Retinal pigment epithelial cell (primary cell): ENCODE measurements around the gene U2AF2.

Source experiments
- DNase-seq: peaks from one replicate; pipeline ENCODE4 v3.0.0-alpha.2; 2010; ENCODE audit warnings: low read depth
- H3K4me3 ChIP-seq: 2 replicates; pipeline ENCODE4 v1.5.1; 2011; ENCODE audit warnings: mild to moderate bottlenecking, low read length, control low read depth, moderate library complexity
- TF ChIP-seq, protein P1 (sequence below): conservative IDR thresholded peaks from 2 replicates; pipeline ENCODE4 v1.5.1; 2011; ENCODE audit warnings: low read depth, low read length, control low read depth, inconsistent platforms

Gene U2AF2

DNA sequence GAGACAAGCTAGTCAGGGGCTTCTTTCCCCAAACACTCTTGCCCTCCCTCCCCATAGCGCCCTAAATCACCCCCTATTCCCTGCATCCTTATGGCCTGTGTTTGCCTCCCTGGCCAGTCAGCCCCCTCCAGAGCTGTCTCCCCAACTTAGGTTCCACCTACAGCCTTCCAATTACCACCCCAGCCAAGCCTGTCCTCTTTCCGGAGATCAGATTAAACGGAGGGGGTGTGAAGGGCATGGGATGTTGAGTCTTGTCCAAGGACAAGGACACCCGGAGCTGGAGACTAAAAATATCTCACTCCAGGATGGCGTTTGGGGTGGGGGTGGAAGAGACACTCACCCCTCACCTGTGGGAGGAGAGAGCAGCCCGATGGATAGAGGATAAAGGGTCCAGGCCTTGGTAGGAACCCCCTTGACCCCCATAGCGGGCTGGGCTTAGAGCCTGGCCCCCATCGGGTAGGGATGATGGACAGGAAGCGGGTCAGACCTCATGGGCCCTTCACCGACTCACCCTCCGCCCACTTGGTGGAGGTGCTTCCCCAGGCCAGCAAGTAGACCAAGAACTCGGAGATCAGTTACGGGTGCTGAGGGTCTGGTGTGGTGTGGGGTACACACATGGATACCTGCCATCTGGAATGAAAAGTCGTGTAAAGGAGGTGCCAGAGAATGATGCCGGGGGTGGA is 43.4 kb upstream of the U2AF2 start:
- H3K4me3 ChIP-seq, result no peak overlapping the region
- TF ChIP-seq, protein P1, sequence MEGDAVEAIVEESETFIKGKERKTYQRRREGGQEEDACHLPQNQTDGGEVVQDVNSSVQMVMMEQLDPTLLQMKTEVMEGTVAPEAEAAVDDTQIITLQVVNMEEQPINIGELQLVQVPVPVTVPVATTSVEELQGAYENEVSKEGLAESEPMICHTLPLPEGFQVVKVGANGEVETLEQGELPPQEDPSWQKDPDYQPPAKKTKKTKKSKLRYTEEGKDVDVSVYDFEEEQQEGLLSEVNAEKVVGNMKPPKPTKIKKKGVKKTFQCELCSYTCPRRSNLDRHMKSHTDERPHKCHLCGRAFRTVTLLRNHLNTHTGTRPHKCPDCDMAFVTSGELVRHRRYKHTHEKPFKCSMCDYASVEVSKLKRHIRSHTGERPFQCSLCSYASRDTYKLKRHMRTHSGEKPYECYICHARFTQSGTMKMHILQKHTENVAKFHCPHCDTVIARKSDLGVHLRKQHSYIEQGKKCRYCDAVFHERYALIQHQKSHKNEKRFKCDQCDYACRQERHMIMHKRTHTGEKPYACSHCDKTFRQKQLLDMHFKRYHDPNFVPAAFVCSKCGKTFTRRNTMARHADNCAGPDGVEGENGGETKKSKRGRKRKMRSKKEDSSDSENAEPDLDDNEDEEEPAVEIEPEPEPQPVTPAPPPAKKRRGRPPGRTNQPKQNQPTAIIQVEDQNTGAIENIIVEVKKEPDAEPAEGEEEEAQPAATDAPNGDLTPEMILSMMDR, result no peak

DNA sequence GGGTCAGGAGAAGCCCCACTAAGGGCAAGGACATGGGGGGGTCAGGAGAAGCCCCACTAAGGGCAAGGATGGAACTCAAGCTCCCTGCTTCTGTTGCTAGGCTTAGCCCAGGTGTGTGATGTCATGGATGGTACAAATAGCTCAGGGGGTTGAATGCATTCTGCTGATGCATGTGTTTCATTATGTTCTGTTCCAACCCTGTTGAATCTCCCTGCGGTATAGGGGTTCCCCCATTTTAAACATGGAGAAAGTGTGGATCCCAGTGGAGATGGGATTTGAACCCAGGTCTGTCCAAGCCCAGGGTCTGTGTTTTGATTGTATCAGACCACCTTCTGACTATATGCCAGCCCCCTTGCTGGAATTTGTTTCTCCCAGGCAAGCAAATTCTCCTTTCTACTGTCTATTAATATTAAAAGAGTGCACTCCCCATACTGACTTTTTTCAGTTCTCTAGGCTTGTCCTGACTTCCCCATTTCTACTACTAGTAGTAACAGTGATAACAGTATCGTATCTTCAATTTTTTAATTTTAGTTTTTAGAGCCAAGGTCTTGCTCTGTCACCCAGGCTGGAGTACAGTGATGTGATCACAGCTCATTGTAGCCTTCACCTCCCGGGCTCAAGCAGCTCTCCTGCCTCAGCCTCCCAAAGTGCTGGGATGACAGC is 42.7 kb upstream of the U2AF2 start:
- H3K4me3 ChIP-seq, result no peak overlapping the region
- TF ChIP-seq, protein P1, result no peak
- DNase-seq, result no peak

More for the DNA sequence above, 43.4 kb upstream of the U2AF2 start:
- DNase-seq, result no peak

DNA sequence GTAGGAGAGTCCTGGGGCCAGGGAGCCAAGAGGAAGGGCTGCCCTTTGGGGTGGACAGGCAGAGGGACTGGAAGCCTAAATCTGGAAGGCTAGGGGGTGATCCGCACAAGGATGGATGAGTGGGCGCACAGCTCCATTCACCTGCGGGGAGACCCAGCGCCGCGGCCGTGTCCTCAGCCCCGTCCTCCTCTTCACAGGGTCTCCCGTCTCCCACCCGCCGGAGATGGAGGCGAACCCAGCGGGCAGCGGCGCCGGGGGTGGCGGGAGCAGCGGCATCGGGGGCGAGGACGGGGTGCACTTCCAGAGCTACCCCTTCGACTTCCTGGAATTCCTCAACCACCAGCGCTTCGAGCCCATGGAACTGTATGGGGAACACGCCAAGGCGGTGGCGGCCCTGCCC is 41.4 kb upstream of the U2AF2 start:
- TF ChIP-seq, protein P1, result no peak
- no peak overlapping the region for H3K4me3 ChIP-seq
- DNase-seq, result no peak

DNA sequence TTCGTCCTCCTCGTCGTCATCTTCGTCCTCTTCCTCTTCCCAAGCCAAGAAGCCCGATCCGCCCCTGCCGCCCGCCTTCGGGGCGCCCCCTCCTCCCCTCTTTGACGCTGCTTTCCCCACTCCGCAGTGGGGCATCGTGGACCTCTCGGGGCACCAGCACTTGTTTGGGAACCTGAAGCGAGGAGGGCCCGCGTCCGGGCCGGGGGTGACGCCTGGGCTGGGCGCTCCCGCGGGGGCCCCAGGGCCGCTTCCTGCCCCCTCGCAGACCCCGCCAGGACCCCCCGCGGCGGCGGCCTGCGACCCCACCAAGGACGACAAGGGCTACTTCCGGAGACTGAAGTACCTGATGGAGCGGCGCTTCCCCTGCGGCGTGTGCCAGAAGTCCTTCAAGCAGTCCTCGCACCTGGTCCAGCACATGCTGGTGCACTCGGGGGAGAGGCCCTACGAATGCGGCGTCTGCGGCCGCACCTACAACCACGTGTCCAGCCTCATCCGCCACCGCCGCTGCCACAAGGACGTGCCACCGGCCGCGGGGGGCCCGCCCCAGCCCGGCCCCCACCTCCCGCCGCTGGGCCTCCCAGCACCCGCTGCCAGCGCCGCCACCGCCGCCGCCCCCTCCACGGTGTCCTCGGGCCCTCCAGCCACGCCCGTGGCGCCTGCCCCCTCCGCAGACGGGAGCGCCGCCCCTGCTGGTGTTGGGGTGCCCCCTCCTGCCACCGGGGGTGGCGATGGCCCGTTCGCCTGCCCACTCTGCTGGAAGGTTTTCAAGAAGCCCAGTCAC is 40.7 kb upstream of the U2AF2 start:
- no peak overlapping the region for H3K4me3 ChIP-seq
- TF ChIP-seq, protein P1, result no peak
- DNase-seq, result no peak

DNA sequence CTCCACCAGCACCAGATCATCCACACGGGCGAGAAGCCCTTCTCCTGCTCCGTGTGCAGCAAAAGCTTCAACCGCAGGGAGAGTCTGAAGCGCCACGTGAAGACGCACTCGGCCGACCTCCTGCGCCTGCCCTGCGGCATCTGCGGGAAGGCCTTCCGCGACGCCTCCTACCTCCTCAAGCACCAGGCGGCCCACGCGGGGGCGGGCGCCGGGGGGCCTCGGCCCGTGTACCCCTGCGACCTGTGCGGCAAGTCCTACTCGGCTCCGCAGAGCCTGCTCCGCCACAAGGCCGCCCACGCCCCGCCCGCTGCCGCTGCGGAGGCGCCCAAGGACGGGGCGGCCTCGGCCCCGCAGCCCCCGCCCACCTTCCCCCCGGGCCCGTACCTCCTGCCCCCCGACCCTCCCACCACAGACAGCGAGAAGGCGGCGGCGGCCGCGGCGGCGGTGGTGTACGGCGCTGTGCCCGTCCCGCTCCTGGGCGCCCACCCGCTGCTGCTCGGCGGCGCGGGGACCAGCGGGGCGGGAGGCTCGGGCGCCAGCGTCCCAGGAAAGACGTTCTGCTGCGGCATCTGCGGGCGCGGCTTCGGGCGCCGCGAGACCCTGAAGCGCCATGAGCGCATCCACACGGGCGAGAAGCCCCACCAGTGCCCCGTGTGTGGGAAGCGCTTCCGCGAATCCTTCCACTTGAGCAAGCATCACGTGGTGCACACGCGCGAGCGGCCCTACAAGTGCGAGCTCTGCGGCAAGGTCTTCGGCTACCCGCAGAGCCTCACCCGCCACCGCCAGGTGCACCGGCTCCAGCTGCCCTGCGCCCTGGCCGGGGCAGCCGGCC is 39.9 kb upstream of the U2AF2 start:
- no peak overlapping the region for H3K4me3 ChIP-seq
- TF ChIP-seq, protein P1, result no peak
- DNase-seq, result no peak

DNA sequence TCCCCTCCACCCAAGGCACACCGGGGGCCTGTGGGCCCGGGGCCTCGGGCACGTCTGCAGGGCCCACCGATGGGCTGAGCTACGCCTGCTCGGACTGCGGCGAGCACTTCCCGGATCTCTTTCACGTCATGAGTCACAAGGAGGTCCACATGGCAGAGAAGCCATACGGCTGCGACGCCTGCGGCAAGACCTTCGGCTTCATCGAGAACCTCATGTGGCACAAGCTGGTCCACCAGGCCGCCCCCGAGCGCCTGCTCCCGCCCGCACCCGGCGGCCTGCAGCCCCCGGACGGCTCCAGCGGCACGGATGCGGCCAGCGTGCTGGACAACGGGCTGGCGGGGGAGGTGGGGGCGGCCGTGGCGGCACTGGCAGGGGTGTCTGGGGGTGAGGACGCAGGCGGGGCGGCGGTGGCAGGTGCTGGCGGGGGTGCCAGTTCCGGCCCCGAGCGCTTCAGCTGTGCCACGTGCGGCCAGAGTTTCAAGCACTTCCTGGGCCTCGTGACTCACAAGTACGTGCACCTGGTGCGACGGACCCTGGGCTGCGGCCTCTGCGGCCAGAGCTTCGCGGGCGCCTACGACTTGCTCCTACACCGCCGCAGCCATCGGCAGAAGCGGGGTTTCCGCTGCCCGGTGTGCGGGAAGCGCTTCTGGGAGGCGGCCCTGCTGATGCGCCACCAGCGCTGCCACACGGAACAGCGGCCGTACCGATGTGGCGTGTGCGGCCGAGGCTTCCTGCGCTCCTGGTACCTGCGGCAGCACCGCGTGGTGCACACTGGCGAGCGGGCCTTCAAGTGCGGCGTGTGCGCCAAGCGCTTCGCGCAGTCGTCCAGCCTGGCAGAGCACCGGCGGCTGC is 39.1 kb upstream of the U2AF2 start:
- H3K4me3 ChIP-seq, result no peak overlapping the region
- DNase-seq, result no peak
- TF ChIP-seq, protein P1, result no peak
